ENCODE data around the gene SFXN5.

SFXN5 gene

DNA sequence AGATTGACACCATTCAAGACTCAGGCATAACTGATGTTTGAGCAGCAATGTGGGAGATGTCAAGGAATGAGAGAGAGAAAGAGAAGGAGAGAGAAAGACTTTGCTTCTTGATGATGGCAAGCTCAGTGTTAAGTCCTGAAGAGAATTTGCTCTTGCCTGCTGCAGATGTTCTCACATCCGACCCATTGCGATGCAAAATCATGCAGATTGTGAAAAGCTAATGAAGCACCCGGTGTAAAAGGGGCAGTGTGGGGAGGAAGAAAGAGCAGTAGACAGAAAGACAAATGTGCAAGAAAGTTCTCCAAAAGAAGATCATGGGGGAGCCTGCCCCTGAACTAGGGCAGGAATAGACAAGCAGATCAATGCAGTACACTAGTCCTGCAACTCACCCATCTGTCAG is 96.5 kb downstream of the SFXN5 start:
- no peak for DNase-seq (ENCODE audit: low read depth)

DNA sequence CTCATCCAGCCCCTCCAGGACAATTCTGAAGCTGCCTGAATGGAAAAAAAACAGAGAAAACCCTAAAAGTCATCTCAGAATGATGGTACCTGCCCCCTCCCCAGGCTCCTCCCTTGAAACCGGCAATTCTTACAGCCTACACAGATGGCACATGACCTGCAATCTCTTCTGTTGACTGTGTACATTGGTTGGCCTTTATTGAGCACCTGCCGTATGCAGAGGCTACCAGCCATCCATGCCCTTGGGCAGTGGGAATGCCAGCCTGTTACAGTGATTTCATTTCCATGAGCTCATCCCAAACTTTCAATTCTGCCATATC is 97.1 kb downstream of the SFXN5 start:
- no peak for DNase-seq (ENCODE audit: low read depth)

DNA sequence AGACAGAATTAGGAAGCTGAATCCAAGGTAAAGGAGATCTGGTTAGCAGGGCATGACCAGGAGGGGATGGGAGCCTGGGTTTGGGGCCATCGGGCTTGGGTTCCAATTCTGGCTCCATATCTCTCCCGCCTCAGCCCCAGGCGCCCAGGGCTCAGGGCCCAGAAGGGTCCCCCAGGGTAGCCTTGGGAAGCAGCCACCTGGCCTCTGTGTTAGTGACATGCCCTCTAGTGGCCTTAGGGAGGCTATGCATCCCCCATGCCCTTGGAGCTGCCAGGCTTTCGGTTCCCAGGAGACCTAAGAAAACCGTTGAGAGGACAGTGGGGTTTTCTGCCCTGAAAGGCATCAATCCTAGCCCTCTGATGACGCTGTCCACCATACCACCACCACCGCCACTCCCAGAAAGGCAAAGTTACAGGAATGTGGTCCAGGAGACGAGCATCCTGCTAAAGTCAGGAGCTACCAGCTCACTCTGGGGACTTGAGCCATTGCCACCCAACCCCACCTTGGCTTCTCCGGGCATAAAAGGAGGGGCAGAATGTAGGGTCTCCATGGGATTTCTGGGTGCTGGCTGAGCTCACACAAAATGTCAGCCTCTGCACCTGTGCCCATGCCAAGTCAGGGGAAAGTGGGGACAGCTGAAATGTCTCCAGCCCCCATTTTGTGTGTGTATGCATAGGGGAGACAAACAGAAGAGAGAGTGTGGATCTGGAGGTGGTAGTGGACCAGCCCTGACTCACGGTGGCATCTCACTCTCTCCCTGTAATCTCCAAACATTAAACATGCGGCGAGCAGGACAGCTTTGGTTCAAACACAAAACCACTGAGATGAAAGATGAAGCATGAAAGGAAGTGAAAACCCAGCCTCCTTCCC is 97.7 kb downstream of the SFXN5 start:
- DNase-seq (ENCODE audit: low read depth) = peak; percentile 50

DNA sequence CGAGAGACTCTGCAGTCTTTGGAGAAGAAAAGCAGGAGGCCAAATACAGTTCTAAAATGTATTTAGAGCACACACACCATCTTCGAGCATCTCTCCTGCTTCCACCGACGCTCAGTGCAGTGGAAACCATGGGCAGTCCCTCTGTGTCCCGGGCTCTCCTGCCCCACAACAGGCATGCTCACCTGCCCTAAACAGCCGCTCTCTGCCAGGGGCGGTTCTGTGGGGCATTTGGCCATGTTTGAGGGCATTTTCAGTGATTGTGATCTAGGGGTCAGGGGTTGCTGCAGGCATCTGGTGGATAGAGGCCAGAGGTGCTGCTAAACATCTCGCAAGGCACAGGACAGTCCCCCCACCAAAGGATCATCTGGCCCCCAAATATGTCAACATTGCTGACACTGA is 98.4 kb downstream of the SFXN5 start:
- DNase-seq (ENCODE audit: low read depth) = no peak

DNA sequence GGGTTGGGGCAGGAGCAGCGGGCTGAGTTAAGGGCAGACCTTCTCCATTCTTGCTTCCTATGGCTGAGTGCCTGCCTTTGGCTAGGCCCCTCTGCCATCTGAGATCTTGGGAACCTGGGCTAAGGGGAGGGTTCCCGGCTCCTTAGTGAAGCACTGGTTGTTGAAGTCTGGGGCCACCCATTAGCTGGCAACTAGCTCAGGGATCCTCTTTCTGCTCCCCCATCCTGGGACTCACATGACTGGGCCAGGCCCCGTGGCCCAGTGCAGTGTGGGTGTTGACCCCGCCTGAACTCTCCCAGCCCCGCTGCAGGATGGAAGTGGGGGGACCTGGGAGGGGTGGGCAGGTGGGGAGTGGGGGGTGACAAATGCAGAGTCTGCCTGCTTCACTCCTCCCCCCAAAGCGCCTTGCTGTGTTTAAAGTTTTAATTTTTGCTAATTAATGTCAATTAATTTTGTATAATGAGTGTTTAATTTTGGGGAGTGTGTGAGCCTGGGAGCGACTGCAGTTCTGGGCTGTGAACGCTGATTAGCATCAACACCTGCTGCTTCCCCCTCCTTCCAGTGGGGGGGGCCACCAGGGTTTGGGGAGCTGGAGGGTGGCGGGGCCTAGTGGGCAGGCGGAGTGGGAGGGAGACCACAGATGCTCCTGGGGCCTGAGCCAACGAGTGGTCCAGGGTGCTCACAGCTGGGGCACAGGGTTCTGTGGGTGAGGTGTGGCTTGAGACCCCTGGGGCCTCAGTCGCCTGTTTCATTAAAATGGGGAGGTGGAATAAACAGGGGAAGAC is 99.0 kb downstream of the SFXN5 start:
- no peak for DNase-seq (ENCODE audit: low read depth)

DNA sequence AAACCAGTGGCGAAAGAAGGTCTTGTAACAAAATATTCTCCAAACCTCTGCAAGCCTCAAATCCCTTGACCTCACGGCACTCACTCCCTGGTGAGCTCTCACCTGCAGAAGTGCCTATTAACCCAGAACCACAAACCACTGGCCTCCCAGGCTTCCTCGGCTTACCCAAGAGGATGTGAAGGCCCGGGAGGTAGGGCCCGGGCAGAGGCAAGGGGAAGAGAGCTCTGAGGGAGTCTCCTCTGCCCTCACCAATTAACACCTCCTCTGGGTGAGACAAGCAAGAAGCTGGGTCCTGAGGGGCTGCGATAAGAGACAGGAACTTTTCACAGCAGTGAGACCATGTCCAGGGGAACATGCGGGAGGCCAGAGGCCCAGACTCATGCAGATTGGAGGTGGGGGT is 100.5 kb downstream of the SFXN5 start:
- DNase-seq (ENCODE audit: low read depth) = no peak

DNA sequence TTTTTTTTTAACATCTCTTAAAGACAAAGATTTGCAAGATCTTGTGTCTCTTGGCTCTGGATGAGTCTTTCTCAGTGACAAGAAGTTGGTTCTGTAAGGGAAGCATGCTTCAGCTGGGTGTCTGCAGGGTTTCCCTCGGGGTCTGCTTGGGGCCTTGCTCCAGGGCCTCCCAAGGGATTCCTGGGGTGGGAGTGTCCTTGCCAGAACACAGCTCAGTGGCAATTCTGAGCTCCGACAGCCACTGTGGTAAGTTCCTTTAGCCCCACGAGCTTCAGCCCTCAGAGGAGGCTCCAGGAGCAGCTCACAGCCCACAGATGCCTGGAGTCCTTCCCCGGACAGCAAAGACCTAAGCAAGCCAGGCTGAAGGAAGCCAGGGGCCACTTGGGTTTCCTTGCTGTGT is 101.8 kb downstream of the SFXN5 start:
- no peak for DNase-seq (ENCODE audit: low read depth)

DNA sequence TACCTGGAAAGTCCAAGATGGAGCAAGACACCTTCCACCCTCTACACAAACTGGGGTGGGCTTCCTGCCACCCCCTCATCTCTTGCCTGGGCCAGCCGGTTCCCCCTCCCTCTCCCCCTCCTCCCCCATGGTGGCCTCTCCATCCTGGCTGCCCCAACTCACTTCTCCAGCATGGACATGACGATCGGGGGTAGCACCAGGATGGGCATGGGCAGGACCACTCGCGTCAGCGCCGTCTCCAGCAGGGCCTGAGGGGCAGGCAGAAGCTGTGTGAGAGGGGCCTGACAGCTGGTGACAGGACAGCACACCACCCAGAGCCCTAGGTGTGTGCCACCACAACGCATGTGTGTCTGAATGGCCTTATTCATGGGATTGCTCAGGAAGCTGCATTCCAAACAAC is 103.2 kb downstream of the SFXN5 start:
- DNase-seq (ENCODE audit: low read depth) = no peak

DNA sequence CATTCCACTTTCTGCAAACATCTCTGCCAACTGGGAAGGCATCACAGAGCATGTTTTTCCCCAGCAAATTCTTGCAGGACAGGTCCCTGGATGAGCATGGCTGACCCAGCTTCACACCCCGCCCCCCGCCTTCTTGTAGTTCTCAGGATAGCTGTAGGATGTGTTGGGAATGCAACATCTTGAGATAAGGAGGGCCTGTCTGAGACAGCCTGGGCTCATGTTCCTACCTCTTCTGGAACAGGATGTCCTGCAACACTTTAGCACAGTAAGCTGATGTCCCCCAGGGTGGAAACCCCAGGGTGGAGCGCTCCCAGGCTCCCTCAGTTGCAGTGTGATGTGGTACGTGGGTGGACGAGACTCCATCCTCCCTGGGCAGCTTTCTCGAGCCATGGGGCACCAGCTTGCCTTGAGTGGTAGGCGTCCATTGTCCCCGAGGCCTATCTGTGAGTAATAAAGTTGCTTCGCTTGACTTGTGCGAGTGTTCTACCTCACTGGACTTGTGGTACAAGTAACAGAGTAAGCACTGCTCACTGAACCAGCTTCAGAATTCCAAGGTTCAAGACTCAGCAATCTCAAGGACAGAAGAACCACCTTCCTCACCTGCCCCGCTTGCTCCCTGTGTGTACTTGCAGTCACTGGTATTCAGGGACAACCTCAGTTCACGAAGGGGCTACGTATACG is 105.6 kb downstream of the SFXN5 start:
- no peak for DNase-seq (ENCODE audit: low read depth)

DNA sequence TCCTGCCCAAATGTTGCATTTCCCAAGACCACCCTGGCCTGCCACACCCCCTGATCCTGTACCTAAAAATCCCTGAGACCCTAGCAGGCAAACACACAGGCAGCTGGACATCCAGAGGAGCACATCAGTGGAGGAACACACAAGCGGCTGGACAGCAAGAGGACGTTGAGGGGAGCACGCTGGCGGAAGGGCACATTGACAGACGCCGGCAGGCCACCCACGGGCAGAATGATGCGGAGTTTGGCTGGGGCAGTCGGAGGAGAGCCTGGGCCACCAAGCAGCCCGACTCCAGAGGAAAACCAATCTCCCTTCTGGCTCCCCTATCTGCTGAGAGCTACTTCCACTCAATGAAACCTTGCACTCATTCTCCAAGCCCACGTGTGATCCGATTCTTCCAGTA is 106.5 kb downstream of the SFXN5 start:
- DNase-seq (ENCODE audit: low read depth) = no peak

DNA sequence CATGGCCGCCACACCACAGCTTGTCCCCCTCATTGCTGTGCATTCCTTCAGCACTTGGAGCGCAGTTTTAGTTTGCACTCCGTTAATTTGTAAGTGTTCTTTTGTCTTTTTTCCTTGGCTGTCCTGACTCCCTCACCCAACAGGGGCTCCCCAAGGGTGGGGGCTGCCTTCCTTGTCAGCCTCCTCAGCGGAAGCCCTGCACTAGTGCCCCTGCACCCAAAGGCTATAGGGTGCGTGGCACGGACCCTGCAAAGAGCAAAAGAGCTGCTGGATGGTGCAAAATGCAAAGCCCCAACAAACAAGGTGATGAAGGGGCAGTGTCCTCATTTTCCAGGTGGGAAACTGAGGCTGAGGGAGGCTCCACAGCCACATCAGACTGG is 107.4 kb downstream of the SFXN5 start:
- no peak for DNase-seq (ENCODE audit: low read depth)

DNA sequence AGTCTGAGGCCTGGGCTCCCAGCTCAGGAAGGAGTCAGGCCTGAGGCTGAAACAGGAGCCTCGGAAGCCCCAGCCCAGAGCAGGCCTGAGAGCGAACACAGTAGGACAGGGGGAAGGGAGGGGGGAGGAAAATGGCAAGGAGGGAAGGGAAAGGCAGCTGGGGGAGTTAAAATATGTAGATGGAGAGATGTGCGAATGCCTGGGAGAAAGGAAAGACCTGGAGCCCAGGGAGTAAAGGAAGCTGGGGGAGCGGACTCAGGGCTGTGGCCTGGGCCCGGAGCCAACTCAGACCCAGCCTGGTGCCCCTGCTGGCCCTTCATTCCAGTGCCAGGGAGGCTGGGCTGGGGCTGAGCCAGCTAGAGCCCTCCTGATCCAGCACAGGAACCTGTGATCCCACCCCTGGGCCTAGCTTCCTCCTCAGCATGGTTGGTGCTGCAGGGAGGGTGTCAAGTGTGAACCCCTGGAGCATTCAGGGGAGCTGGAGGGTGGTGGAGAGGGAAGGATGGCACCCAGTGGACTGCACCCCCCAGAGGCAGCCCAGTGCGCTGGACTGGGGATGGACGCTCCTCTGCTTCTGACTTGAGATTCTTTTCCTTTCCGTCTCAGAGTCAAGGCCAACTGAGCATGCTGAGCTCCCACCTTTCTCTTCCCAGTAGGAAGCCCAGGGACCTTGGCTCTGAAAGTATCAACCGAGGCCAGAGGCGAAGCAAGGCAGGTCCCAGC is 107.9 kb downstream of the SFXN5 start:
- DNase-seq (ENCODE audit: low read depth) = no peak

DNA sequence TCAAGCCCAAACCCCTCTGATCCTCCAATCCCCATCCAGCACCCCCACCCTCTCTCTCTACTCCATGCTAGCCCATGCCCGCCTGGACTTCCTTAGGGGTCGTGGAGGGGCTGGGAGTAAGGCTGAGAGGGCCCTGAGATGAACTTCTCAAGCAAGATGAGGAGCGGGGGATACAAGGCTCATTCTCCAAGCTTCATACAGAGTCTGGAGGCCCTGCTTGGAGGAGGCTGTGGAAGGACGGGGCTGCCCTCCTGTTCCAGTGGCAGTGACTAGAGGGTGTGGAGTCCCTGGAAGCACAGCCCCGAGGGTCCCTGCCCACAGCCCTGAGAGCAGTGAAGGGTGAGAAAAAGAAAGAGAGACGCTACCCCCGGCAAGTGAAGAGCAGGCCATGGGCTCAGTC is 108.6 kb downstream of the SFXN5 start:
- DNase-seq (ENCODE audit: low read depth) = no peak

DNA sequence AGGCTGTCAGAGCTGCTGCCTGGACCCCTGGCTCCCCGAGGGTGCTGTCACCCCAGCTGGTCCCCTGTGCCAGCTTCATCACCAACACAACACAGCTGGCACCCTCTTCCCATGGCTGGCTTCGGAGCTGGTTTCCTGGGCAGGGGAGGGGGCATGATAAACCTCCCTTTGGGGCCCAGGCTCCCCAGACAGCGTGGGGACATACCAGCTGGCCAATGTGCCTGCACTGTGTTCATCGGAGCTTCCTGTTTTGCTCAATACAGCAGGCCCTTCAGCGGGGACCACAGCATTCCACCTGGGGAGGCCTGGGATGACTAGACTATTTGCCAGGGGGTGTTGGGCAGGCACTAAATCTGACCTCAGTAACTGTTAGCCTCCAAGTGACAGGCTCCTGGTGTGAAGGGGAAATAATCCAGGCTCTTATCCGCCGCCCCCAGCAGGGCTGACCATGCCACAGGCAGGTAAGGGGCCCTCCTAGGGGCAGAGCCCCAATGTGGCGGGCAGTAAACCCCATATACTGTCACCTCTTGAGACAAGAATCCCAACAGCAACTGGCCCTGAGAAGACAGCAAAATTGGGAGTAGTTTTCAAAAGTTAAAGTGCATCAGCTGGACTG is 109.6 kb downstream of the SFXN5 start:
- DNase-seq (ENCODE audit: low read depth) = no peak

DNA sequence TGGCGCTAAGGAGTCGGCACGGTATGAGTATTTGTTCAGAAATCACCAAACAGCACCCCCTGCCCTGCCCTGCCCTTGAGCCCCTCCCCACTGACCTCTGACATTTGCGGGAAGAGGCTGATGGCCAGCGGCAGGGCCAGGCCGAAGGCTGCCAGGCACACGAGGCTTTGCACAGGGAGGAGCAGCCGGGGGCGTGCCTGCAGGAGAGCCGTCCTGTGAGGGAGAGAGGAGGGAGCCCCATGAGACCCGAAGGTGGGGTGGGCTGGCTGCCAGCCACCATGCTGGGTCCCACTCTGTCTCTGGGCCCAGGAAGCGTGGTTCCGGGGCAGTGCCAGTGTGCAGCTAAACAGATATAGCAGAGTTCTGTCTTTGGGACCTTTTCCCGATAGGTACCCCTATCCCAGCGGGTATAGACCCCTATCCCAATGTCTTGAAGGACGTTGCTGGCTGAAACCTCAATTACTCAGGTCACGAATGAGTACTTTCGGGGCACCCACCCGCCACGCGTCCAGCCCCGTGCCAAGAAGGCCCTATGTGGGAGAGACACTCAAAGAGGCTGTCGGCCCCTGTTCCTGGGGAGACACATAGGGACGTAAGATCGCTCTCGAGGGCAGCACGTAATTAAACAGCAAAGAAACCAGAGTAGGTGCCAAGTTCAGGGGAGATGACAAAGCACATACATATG is 110.3 kb downstream of the SFXN5 start:
- DNase-seq (ENCODE audit: low read depth) = no peak

DNA sequence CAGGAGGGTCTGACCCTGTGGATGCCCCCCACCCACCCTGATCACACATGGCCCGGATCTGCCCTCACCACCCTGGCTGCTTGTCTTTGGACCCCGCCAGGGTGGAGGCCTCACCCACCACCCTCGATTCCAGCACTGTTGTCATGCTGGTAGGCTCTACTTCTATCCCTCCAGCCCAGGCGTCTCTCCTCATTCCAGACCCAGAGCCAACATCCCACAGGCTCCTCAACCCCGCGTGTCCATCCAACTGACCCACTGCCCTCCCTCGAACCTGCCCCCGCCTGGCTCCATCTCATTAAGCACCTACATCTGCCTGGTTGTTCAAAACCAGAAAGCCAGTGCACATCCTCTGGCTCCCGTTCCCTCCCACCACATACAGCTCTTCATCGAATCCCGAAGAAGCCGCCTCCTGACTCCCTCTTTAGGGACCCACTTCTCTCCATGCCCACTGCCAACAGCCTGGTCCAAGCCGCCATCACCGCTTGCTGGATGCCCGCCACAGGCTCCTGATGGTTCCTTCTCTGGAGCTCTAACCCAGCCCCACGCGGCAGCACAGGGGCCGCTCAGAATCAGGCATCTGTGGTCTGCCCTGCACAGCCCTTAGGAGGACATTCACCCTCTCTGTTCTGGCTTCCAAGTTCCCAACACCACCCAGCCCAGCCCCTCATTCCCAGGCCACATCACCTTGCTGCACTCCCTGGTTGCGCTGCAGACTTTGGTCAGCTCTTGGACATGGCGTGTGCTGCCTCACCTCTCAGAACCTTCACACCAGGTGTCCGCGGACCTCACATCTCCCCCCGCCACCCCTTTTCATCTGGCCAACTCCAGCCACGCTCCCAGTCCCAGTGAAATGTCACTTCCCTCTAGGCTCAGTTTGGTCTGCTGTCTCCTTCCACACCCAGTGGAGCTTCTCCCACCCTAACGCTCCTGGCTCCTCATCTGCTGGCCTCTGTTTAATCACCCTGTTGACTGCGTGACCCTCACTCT is 111.2 kb downstream of the SFXN5 start:
- no peak for DNase-seq (ENCODE audit: low read depth)

DNA sequence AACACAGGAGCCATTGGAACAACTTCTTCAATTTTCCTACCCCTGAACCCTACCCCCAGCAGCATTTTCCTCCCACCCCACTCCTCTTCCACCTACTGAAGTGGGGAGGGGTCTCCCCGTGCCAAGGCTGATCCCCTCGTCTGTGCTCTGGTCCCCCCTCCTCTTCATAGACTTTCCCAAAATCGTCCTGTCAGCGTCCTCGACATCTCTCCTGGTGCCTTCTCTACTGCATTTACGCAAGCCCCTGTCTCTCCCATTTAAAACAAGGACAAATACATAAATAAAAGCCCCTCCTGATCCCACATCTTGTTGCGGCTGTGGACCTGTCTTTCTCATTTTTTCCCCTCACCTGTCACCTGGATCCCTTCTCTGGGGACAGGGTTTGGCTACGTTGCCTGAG is 112.0 kb downstream of the SFXN5 start:
- DNase-seq (ENCODE audit: low read depth) = no peak

DNA sequence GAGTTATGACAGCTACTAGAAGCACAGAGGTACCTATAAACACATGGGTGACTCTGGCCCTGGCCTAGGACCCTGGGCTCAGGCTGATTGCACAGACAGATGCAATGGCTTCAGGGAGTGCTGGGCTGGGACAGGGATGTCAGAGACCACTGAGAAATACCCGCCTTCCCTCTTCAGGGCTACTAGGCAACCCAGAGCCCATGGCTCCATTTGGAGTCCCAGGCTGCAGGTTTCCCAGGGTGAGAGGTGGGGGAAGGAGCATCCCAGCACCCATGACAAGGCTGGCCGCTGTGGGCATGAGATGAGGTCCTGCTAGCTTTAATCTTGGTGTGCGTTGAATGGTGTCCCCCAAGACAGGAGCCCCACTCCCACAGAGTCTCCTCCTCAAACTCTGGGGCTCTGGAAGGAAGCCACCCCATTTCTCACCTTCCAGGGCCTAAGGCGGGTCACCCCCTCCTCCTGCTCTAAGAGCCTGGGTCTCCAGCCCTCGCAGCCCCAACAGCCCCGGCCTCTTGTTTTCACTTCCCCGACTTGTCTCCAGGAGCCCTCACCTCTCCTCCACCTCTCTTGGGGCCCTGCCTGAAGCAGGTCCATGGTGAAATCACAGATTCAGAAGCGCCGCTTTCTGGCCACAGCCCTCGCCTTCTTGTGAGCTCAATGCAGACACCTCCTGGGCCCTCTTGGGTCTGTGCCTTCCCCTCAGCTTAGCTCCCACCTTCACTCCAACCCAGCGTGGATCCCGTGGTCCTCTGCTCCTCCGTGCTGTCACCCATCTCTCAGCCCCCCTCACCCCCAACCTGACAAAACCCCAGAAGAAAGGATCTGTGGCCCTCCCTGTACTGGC is 112.7 kb downstream of the SFXN5 start:
- no peak for DNase-seq (ENCODE audit: low read depth)

DNA sequence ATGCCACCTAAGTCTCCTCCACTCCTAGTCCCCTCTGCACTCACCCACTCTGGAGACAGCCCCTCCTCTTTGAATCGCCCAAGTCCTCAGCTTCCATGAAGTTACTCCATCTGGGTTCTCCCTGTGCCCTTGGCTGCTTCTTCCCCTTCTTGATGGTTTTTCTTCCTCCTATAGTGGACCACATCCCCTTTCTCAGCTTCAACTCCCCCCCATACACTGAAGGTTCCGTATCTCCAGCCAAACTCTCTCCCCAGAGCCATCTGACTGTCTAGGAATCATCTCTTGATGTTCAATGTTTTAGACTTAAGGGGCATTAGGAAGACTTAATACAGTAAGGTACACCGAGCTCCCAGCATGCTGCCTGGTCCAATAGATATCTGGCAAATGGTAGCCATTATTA is 114.6 kb downstream of the SFXN5 start:
- no peak for DNase-seq (ENCODE audit: low read depth)
